Nephron (organoid): ENCODE measurements around the gene EPO.
"Not testable (repeated sequence)": the region's sequence is repeated elsewhere in the genome, so short reads cannot be mapped to it uniquely, and the experiment has no call there.

ENCODE experiments used
- H3K27ac Mint-ChIP-seq, 3 experiments: 2 replicates each; pipeline ENCODE4 v1.8.0; 2020; ENCODE audit warnings: mixed read lengths in 3 of 3, mild to moderate bottlenecking in 2 of 3, moderate library complexity in 1 of 3
- H3K27me3 Mint-ChIP-seq: 2 replicates; pipeline ENCODE4 v1.8.0; 2021; ENCODE audit warnings: low read depth, mild to moderate bottlenecking, moderate library complexity, mixed read lengths
- H3K36me3 Mint-ChIP-seq: 2 replicates; pipeline ENCODE4 v1.8.0; 2020; ENCODE audit warnings: low read depth, mixed read lengths
- H3K4me1 Mint-ChIP-seq: 2 replicates; pipeline ENCODE4 v1.8.0; 2020; ENCODE audit warnings: mixed read lengths
- H3K4me3 Mint-ChIP-seq, 3 experiments: 2 replicates each; pipeline ENCODE4 v1.8.0; 2020; ENCODE audit warnings: mild to moderate bottlenecking in 3 of 3, mixed read lengths in 3 of 3, moderate library complexity in 2 of 3
- H3K9me3 Mint-ChIP-seq: 2 replicates; pipeline ENCODE4 v1.8.0; 2020; ENCODE audit warnings: mixed read lengths
- TF ChIP-seq, protein P1 (sequence below), 3 experiments: fragments of 200-600 bp; sonication (generic); IDR thresholded peaks; one replicate each; pipeline ENCODE4 v1.5.0; 2021; ENCODE audit warnings: antibody characterized with exemption in 3 of 3; ENCODE audit not compliant: unreplicated experiment in 3 of 3

EPO gene

DNA sequence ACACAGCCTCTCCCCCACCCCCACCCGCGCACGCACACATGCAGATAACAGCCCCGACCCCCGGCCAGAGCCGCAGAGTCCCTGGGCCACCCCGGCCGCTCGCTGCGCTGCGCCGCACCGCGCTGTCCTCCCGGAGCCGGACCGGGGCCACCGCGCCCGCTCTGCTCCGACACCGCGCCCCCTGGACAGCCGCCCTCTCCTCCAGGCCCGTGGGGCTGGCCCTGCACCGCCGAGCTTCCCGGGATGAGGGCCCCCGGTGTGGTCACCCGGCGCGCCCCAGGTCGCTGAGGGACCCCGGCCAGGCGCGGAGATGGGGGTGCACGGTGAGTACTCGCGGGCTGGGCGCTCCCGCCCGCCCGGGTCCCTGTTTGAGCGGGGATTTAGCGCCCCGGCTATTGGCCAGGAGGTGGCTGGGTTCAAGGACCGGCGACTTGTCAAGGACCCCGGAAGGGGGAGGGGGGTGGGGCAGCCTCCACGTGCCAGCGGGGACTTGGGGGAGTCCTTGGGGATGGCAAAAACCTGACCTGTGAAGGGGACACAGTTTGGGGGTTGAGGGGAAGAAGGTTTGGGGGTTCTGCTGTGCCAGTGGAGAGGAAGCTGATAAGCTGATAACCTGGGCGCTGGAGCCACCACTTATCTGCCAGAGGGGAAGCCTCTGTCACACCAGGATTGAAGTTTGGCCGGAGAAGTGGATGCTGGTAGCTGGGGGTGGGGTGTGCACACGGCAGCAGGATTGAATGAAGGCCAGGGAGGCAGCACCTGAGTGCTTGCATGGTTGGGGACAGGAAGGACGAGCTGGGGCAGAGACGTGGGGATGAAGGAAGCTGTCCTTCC lies 620 bp downstream of the EPO start:
- no peak overlapping the region for H3K27ac Mint-ChIP-seq
- peaks cover 5% of the 10 kb centered on the region for H3K36me3 Mint-ChIP-seq
- H3K27me3 Mint-ChIP-seq, result peaks cover 81% of the 10 kb centered on the region
- no peaks in the 10 kb centered on the region for H3K4me1 Mint-ChIP-seq
- peak overlapping the region in 1 of 3 experiments; percentile 50 for H3K4me3 Mint-ChIP-seq
- TF ChIP-seq, protein P1, sequence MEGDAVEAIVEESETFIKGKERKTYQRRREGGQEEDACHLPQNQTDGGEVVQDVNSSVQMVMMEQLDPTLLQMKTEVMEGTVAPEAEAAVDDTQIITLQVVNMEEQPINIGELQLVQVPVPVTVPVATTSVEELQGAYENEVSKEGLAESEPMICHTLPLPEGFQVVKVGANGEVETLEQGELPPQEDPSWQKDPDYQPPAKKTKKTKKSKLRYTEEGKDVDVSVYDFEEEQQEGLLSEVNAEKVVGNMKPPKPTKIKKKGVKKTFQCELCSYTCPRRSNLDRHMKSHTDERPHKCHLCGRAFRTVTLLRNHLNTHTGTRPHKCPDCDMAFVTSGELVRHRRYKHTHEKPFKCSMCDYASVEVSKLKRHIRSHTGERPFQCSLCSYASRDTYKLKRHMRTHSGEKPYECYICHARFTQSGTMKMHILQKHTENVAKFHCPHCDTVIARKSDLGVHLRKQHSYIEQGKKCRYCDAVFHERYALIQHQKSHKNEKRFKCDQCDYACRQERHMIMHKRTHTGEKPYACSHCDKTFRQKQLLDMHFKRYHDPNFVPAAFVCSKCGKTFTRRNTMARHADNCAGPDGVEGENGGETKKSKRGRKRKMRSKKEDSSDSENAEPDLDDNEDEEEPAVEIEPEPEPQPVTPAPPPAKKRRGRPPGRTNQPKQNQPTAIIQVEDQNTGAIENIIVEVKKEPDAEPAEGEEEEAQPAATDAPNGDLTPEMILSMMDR (IDR thresholded peaks at IDR 0.05; ENCODE audit: unreplicated experiment in 3 of 3), result no peak
- peaks cover 15% of the 10 kb centered on the region for H3K9me3 Mint-ChIP-seq

DNA sequence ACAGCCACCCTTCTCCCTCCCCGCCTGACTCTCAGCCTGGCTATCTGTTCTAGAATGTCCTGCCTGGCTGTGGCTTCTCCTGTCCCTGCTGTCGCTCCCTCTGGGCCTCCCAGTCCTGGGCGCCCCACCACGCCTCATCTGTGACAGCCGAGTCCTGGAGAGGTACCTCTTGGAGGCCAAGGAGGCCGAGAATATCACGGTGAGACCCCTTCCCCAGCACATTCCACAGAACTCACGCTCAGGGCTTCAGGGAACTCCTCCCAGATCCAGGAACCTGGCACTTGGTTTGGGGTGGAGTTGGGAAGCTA lies 1.2 kb downstream of the EPO start:
- Mint-ChIP-seq H3K27ac (no peak overlapping the region), H3K9me3 (peaks cover 15% of the 10 kb centered on the region), H3K36me3 (peaks cover 5% of the 10 kb centered on the region), H3K4me1 (no peaks in the 10 kb centered on the region), H3K27me3 (peaks cover 80% of the 10 kb centered on the region), H3K4me3 (peak overlapping the region in 1 of 3 experiments; percentile 35)
- TF ChIP-seq, protein P1 (IDR thresholded peaks at IDR 0.05; ENCODE audit: unreplicated experiment in 3 of 3), result no peak

DNA sequence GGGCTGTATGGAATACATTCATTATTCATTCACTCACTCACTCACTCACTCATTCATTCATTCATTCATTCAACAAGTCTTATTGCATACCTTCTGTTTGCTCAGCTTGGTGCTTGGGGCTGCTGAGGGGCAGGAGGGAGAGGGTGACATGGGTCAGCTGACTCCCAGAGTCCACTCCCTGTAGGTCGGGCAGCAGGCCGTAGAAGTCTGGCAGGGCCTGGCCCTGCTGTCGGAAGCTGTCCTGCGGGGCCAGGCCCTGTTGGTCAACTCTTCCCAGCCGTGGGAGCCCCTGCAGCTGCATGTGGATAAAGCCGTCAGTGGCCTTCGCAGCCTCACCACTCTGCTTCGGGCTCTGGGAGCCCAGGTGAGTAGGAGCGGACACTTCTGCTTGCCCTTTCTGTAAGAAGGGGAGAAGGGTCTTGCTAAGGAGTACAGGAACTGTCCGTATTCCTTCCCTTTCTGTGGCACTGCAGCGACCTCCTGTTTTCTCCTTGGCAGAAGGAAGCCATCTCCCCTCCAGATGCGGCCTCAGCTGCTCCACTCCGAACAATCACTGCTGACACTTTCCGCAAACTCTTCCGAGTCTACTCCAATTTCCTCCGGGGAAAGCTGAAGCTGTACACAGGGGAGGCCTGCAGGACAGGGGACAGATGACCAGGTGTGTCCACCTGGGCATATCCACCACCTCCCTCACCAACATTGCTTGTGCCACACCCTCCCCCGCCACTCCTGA lies 2.4 kb downstream of the EPO start:
- no peak overlapping the region for H3K27ac Mint-ChIP-seq
- peaks cover 83% of the 10 kb centered on the region for H3K27me3 Mint-ChIP-seq
- peaks cover 15% of the 10 kb centered on the region for H3K9me3 Mint-ChIP-seq
- TF ChIP-seq, protein P1 (IDR thresholded peaks at IDR 0.05; ENCODE audit: unreplicated experiment in 3 of 3), result no peak
- H3K4me3 Mint-ChIP-seq, result no peak overlapping the region
- H3K4me1 Mint-ChIP-seq, result no peaks in the 10 kb centered on the region
- peaks cover 5% of the 10 kb centered on the region for H3K36me3 Mint-ChIP-seq

DNA sequence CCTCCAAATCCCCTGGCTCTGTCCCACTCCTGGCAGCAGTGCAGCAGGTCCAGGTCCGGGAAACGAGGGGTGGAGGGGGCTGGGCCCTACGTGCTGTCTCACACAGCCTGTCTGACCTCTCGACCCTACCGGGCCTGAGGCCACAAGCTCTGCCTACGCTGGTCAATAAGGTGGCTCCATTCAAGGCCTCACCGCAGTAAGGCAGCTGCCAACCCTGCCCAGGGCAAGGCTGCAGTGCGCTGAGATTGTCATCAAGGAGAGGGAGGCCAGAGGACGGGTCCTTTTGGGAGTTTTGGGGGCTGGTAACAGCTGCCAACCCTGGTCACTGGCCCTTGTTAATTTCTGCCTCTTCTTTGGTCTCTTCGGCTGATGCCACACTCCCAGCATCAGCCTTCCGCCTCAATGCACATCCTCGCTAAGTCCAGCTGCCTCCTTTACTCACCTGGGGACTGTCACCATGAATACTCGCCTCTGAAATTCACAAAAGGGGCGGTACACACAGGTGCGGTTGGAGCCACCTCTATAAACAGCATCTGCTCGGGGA lies 3.5 kb downstream of the EPO start:
- Mint-ChIP-seq H3K27me3 (peaks cover 83% of the 10 kb centered on the region), H3K27ac (no peak overlapping the region), H3K4me3 (no peak overlapping the region), H3K36me3 (peaks cover 4% of the 10 kb centered on the region), H3K9me3 (peaks cover 3% of the 10 kb centered on the region), H3K4me1 (no peaks in the 10 kb centered on the region)
- TF ChIP-seq, protein P1 (IDR thresholded peaks at IDR 0.05; ENCODE audit: unreplicated experiment in 3 of 3), result no peak

DNA sequence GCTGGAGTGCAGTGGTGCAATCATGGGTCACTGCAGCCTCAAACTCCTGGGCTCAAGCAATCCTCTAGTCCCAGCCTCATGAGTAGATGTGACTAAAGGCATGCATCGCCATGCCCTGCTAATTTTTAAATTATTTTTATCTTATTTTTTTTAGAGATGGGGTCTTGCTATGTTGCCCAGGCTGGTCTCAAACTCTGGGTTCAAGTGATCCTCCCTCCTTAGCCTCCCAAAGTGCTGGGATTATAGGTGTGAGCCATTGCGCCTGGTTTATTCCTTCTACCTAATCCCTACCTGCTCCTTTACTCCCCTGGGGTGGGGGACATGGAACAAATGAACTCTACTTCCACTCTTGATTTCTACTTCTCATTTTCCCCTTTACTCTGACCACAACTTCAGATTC lies 4.1 kb downstream of the EPO start:
- H3K4me3 Mint-ChIP-seq, H3K4me1 Mint-ChIP-seq, H3K36me3 Mint-ChIP-seq, H3K27ac Mint-ChIP-seq, H3K9me3 Mint-ChIP-seq: not testable (repeated sequence)
- H3K27me3 Mint-ChIP-seq, result peaks cover 81% of the 10 kb centered on the region

DNA sequence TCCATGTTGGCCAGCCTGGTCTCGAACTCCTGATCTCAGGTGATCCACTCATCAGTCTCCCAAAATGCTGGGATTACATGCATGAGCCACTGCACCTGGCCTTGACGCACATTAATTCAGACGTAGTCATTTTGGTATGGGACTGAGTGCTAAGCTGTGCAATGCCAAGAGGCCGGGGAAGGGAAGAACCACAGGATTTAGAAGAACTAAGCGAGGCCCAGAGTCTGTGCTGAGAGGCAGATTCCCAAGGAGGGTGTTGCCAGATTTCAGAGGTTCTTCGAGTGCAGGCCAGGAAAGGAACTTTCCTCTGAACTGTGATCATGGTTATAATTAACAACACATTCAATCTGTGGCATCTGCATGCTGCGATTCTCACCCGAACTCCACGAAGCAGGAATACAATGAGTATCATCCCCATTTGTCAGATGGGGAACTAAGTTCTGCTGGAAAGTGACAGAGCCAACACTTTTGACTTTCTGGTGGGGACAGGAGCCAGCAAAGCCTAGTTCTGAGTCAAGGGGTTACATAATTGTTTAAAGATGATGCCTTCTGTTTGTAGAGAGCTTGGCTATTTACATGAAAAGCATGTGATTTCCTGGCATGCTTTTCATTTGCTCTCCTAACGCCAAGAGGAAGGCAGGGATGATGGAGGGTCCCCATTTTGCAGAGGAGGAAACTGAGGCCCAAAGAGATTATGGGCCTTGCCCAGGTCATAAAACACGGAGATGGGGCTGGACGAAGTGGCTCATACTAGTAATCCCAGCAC lies 6.9 kb downstream of the EPO start:
- Mint-ChIP-seq H3K9me3 (no peaks in the 10 kb centered on the region), H3K4me3 (no peak overlapping the region), H3K27me3 (peaks cover 56% of the 10 kb centered on the region), H3K4me1 (no peaks in the 10 kb centered on the region), H3K27ac (peak overlapping the region in 1 of 3 experiments; percentile 16), H3K36me3 (no peaks in the 10 kb centered on the region)
- TF ChIP-seq, protein P1 (IDR thresholded peaks at IDR 0.05; ENCODE audit: unreplicated experiment in 3 of 3), result no peak
